Lower leg skin (tissue), 3 donors: ENCODE measurements around the gene NFKBIE.

Source experiments
- POLR2A ChIP-seq, 2 donors: fragments of 450-650 bp; IDR thresholded peaks; one replicate each; pipeline ENCODE4 v1.6.1; 2016 to 2017; ENCODE audit warnings: antibody characterized with exemption in 2 of 2, mild to moderate bottlenecking in 1 of 2, moderate library complexity in 1 of 2
- TF ChIP-seq, protein P1 (sequence below), 3 donors: fragments of 450-650 bp; IDR thresholded peaks; one replicate each; pipeline ENCODE4 v1.5.1; 2016; ENCODE audit warnings: antibody characterized with exemption in 3 of 3, mild to moderate bottlenecking in 3 of 3, moderate library complexity in 2 of 3

DNA sequence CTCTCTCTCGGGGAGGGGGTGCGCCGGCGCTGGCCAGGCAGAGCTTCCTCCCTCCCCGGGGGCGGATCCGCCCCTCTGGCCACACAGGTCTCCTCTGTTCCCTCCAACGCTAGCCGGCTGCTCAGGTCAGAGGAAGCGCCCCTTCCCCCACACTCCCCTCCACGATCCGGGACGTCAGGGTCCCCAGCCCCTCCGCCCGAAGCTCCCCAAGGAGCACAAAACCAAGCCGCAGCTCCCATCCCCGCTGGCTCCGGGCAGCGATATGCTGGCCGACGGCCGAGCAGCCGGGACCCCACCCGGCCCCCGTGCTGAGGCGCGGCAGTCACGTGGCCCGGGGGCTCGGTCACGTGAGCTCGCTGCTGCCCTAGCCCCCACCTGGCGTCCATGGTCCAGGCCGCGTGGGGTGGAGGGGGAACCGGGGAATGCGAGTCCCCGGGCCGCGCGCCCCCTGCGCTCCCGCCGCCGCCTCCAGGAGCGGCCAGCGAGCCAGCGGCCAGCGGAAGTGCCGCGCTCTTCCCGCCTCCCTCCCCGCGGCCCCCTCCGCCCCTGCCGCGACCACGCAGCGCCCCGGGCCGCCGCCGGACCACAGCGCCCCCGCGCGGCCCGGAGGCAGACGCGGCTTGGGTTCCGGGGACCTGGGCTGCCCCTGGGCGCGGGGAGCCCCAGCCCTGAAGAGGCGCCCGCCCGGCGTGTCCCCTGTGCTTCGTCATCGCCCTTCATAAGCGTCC, 8.2 kb downstream of the NFKBIE start, which contains the start of gene SLC35B2:
- TF ChIP-seq POLR2A (IDR thresholded peaks at IDR 0.05): no peak
- TF ChIP-seq, protein P1, sequence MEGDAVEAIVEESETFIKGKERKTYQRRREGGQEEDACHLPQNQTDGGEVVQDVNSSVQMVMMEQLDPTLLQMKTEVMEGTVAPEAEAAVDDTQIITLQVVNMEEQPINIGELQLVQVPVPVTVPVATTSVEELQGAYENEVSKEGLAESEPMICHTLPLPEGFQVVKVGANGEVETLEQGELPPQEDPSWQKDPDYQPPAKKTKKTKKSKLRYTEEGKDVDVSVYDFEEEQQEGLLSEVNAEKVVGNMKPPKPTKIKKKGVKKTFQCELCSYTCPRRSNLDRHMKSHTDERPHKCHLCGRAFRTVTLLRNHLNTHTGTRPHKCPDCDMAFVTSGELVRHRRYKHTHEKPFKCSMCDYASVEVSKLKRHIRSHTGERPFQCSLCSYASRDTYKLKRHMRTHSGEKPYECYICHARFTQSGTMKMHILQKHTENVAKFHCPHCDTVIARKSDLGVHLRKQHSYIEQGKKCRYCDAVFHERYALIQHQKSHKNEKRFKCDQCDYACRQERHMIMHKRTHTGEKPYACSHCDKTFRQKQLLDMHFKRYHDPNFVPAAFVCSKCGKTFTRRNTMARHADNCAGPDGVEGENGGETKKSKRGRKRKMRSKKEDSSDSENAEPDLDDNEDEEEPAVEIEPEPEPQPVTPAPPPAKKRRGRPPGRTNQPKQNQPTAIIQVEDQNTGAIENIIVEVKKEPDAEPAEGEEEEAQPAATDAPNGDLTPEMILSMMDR (IDR thresholded peaks at IDR 0.05): no peak
